HEK293 (cell line): ENCODE measurements around the gene KLK1.

Source experiments
- CTCF ChIP-seq: fragments of 450-650 bp; formaldehyde crosslinking; IDR thresholded peaks from 2 replicates; pipeline ENCODE4 v1.5.1; 2016; ENCODE audit warnings: missing biosample characterization, missing genetic modification characterization
- KLF16 ChIP-seq: fragments of 450-650 bp; formaldehyde crosslinking; IDR thresholded peaks from 2 replicates; pipeline ENCODE4 v1.5.1; 2017; ENCODE audit warnings: missing biosample characterization, missing genetic modification characterization
- MYNN ChIP-seq: fragments of 450-650 bp; formaldehyde crosslinking; IDR thresholded peaks from 2 replicates; pipeline ENCODE4 v1.5.1; 2016; ENCODE audit warnings: missing biosample characterization, missing genetic modification characterization, borderline replicate concordance
- OSR2 ChIP-seq: fragments of 450-650 bp; formaldehyde crosslinking; IDR thresholded peaks from 2 replicates; pipeline ENCODE4 v1.5.1; 2016; ENCODE audit warnings: missing biosample characterization, missing genetic modification characterization
- PATZ1 ChIP-seq: fragments of 450-650 bp; formaldehyde crosslinking; IDR thresholded peaks from 2 replicates; pipeline ENCODE4 v1.5.1; 2016; ENCODE audit warnings: missing biosample characterization, missing genetic modification characterization
- ZBTB1 ChIP-seq: fragments of 450-650 bp; formaldehyde crosslinking; IDR thresholded peaks from 2 replicates; pipeline ENCODE4 v1.5.1; 2016; ENCODE audit warnings: missing biosample characterization, missing genetic modification characterization
- ZBTB11 ChIP-seq: fragments of 450-650 bp; formaldehyde crosslinking; conservative IDR thresholded peaks from 2 replicates; pipeline ENCODE4 v1.5.1; 2016; ENCODE audit warnings: low read depth, missing biosample characterization, missing genetic modification characterization
- ZBTB17 ChIP-seq: fragments of 450-650 bp; formaldehyde crosslinking; IDR thresholded peaks from 2 replicates; pipeline ENCODE4 v1.5.1; 2016; ENCODE audit warnings: missing biosample characterization, missing genetic modification characterization
- ZBTB20 ChIP-seq: fragments of 450-650 bp; formaldehyde crosslinking; IDR thresholded peaks from 2 replicates; pipeline ENCODE4 v1.5.1; 2016; ENCODE audit warnings: missing biosample characterization, missing genetic modification characterization
- ZBTB48 ChIP-seq: fragments of 450-650 bp; formaldehyde crosslinking; IDR thresholded peaks from 2 replicates; pipeline ENCODE4 v1.5.1; 2016; ENCODE audit warnings: missing biosample characterization, missing genetic modification characterization
- ZBTB8A ChIP-seq: fragments of 450-650 bp; formaldehyde crosslinking; IDR thresholded peaks from 2 replicates; pipeline ENCODE4 v1.5.1; 2016; ENCODE audit warnings: missing biosample characterization, missing genetic modification characterization
- ZIC2 ChIP-seq: fragments of 450-650 bp; formaldehyde crosslinking; IDR thresholded peaks from 2 replicates; pipeline ENCODE4 v1.5.1; 2016; ENCODE audit warnings: missing biosample characterization, missing genetic modification characterization
- ZNF112 ChIP-seq: fragments of 450-650 bp; formaldehyde crosslinking; IDR thresholded peaks from 2 replicates; pipeline ENCODE4 v1.5.0; 2017; ENCODE audit warnings: missing biosample characterization, missing genetic modification characterization
- ZNF157 ChIP-seq: fragments of 450-650 bp; formaldehyde crosslinking; IDR thresholded peaks from 2 replicates; pipeline ENCODE4 v1.5.1; 2016; ENCODE audit warnings: missing biosample characterization, missing genetic modification characterization
- ZNF24 ChIP-seq: fragments of 450-650 bp; formaldehyde crosslinking; IDR thresholded peaks from 2 replicates; pipeline ENCODE4 v1.5.1; 2016; ENCODE audit warnings: missing biosample characterization, missing genetic modification characterization
- ZNF341 ChIP-seq: fragments of 450-650 bp; formaldehyde crosslinking; IDR thresholded peaks from 2 replicates; pipeline ENCODE4; 2016; ENCODE audit warnings: low read depth, missing biosample characterization, missing genetic modification characterization
- ZNF366 ChIP-seq: fragments of 450-650 bp; formaldehyde crosslinking; conservative IDR thresholded peaks from 2 replicates; pipeline ENCODE4 v1.5.1; 2016; ENCODE audit warnings: missing biosample characterization, missing genetic modification characterization
- ZNF391 ChIP-seq: fragments of 450-650 bp; formaldehyde crosslinking; IDR thresholded peaks from 2 replicates; pipeline ENCODE4 v1.5.1; 2016; ENCODE audit warnings: low read depth, missing biosample characterization, missing genetic modification characterization, borderline replicate concordance
- ZNF514 ChIP-seq: fragments of 450-650 bp; formaldehyde crosslinking; IDR thresholded peaks from 2 replicates; pipeline ENCODE4 v1.5.1; 2016; ENCODE audit warnings: missing biosample characterization, missing genetic modification characterization
- ZNF558 ChIP-seq: fragments of 450-650 bp; formaldehyde crosslinking; IDR thresholded peaks from 2 replicates; pipeline ENCODE4 v1.5.1; 2016; ENCODE audit warnings: missing biosample characterization, missing genetic modification characterization
- ZNF623 ChIP-seq: fragments of 450-650 bp; formaldehyde crosslinking; IDR thresholded peaks from 2 replicates; pipeline ENCODE4 v1.5.1; 2016; ENCODE audit warnings: missing biosample characterization, missing genetic modification characterization
- ZNF843 ChIP-seq: fragments of 450-650 bp; formaldehyde crosslinking; IDR thresholded peaks from 2 replicates; pipeline ENCODE4 v1.5.1; 2016; ENCODE audit warnings: missing biosample characterization, missing genetic modification characterization
- TF ChIP-seq, protein P1 (sequence below): fragments of 450-650 bp; formaldehyde crosslinking; IDR thresholded peaks from 2 replicates; pipeline ENCODE4 v1.5.1; 2016; ENCODE audit warnings: missing biosample characterization, missing genetic modification characterization, borderline replicate concordance
- TF ChIP-seq, protein P2 (sequence below): fragments of 450-650 bp; formaldehyde crosslinking; IDR thresholded peaks from 2 replicates; pipeline ENCODE4 v1.5.1; 2017; ENCODE audit warnings: missing biosample characterization, missing genetic modification characterization

The KLK1 gene

GRCh38 chr19:50835785-50836542 lies 12.4 kb upstream of the KLK1 start (continued):
- peak; percentile 68; the same call in 1 of the 2 replicates for TF ChIP-seq ZNF366 (tag by site-specific recombination)
- TF ChIP-seq ZBTB11: peak; percentile 20; the same call in 1 of the 2 replicates
- no peak for TF ChIP-seq ZNF558
- no peak for TF ChIP-seq ZNF391 (tag by site-specific recombination)
- 0 out of 2 replicates have a peak, but pooled peaks have one; percentile 25 for TF ChIP-seq ZNF157 (tag by site-specific recombination)
- TF ChIP-seq MYNN (tag by site-specific recombination): no peak
- TF ChIP-seq ZNF623 (tag by site-specific recombination): no peak
- peak; percentile 79; the same call in 1 of the 2 replicates for TF ChIP-seq ZBTB48 (tag by site-specific recombination)
- no peak for TF ChIP-seq ZNF112 (tag by site-specific recombination)
- TF ChIP-seq ZBTB20 (tag by site-specific recombination): peak; percentile 84
- peak; percentile 60 for TF ChIP-seq CTCF (tag by site-specific recombination)
- peak; percentile 76 for TF ChIP-seq ZBTB17 (tag by site-specific recombination)
- 0 out of 2 replicates have a peak, but pooled peaks have one; percentile 13 for TF ChIP-seq ZNF341 (tag by site-specific recombination)
- TF ChIP-seq PATZ1 (tag by site-specific recombination): peak; percentile 51
- TF ChIP-seq, protein P1, sequence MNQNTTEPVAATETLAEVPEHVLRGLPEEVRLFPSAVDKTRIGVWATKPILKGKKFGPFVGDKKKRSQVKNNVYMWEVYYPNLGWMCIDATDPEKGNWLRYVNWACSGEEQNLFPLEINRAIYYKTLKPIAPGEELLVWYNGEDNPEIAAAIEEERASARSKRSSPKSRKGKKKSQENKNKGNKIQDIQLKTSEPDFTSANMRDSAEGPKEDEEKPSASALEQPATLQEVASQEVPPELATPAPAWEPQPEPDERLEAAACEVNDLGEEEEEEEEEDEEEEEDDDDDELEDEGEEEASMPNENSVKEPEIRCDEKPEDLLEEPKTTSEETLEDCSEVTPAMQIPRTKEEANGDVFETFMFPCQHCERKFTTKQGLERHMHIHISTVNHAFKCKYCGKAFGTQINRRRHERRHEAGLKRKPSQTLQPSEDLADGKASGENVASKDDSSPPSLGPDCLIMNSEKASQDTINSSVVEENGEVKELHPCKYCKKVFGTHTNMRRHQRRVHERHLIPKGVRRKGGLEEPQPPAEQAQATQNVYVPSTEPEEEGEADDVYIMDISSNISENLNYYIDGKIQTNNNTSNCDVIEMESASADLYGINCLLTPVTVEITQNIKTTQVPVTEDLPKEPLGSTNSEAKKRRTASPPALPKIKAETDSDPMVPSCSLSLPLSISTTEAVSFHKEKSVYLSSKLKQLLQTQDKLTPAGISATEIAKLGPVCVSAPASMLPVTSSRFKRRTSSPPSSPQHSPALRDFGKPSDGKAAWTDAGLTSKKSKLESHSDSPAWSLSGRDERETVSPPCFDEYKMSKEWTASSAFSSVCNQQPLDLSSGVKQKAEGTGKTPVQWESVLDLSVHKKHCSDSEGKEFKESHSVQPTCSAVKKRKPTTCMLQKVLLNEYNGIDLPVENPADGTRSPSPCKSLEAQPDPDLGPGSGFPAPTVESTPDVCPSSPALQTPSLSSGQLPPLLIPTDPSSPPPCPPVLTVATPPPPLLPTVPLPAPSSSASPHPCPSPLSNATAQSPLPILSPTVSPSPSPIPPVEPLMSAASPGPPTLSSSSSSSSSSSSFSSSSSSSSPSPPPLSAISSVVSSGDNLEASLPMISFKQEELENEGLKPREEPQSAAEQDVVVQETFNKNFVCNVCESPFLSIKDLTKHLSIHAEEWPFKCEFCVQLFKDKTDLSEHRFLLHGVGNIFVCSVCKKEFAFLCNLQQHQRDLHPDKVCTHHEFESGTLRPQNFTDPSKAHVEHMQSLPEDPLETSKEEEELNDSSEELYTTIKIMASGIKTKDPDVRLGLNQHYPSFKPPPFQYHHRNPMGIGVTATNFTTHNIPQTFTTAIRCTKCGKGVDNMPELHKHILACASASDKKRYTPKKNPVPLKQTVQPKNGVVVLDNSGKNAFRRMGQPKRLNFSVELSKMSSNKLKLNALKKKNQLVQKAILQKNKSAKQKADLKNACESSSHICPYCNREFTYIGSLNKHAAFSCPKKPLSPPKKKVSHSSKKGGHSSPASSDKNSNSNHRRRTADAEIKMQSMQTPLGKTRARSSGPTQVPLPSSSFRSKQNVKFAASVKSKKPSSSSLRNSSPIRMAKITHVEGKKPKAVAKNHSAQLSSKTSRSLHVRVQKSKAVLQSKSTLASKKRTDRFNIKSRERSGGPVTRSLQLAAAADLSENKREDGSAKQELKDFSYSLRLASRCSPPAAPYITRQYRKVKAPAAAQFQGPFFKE (tag by site-specific recombination): no peak
- peak; percentile 46; the same call in 1 of the 2 replicates for TF ChIP-seq ZIC2 (tag by site-specific recombination)
- TF ChIP-seq ZNF843 (tag by site-specific recombination): peak; percentile 34; the same call in 1 of the 2 replicates
- TF ChIP-seq, protein P2, sequence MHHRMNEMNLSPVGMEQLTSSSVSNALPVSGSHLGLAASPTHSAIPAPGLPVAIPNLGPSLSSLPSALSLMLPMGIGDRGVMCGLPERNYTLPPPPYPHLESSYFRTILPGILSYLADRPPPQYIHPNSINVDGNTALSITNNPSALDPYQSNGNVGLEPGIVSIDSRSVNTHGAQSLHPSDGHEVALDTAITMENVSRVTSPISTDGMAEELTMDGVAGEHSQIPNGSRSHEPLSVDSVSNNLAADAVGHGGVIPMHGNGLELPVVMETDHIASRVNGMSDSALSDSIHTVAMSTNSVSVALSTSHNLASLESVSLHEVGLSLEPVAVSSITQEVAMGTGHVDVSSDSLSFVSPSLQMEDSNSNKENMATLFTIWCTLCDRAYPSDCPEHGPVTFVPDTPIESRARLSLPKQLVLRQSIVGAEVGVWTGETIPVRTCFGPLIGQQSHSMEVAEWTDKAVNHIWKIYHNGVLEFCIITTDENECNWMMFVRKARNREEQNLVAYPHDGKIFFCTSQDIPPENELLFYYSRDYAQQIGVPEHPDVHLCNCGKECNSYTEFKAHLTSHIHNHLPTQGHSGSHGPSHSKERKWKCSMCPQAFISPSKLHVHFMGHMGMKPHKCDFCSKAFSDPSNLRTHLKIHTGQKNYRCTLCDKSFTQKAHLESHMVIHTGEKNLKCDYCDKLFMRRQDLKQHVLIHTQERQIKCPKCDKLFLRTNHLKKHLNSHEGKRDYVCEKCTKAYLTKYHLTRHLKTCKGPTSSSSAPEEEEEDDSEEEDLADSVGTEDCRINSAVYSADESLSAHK (tag by site-specific recombination): no peak
- no peak for TF ChIP-seq ZNF514 (tag by site-specific recombination)
- TF ChIP-seq ZBTB1 (tag by site-specific recombination): no peak
- TF ChIP-seq KLF16 (tag by site-specific recombination): 0 out of 2 replicates have a peak, but pooled peaks have one; percentile 10
- peak; percentile 72; the same call in 1 of the 2 replicates for TF ChIP-seq ZBTB8A (tag by site-specific recombination)
- TF ChIP-seq OSR2: no peak
- TF ChIP-seq ZNF24 (tag by site-specific recombination): 0 out of 2 replicates have a peak, but pooled peaks have one; percentile 21
